Measurements from ENCODE around the gene TSPYL4. TPM values are rescaled to one million over a fixed set of nuclear protein-coding genes. Genes with fewer than 3 reads are reported as not detected.

TSPYL4 gene
- total and polyA plus RNA-seq, 2 donors: 15.1 to 16.1 TPM

DNA sequence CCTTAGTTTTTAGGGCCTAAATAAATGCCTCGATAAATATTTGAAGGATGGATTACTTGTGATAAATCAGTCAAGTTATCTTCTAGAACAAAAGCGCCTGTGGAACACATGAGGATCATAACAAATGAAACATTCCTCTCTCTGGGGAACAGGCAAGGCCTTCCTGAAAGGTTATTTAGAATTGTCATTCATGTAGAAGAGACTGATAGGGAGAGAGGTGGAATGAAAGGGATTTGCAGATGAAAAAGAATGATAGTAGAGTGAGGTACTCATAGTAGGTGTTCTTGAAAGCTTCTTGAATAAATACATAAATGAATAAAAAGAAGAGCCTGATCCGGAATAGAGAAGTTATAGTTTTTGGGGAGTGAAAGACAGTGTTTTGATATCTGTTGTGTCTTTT is 30.5 kb downstream of the TSPYL4 start:
- DNase-seq (ENCODE audit: low read depth in 6 of 9, low spot score in 9 of 9): no peak
- no peaks in the 10 kb centered on the region for H3K9me3 ChIP-seq (ENCODE audit: control insufficient read depth in 2 of 2, insufficient read depth in 1 of 2, low read length in 1 of 2)
- no peak overlapping the region for H3K27ac ChIP-seq (ENCODE audit: low read depth in 1 of 2, low read length in 1 of 2)
- no peak overlapping the region for H3K4me3 ChIP-seq (ENCODE audit: low read length in 2 of 2)
- no peaks in the 10 kb centered on the region for H3K4me1 ChIP-seq (ENCODE audit: control insufficient read depth in 2 of 2, insufficient read depth in 2 of 2, low read length in 2 of 2)
- H3K27me3 ChIP-seq (ENCODE audit: control insufficient read depth in 2 of 2, insufficient read depth in 1 of 2, low read length in 1 of 2): no peaks in the 10 kb centered on the region
- H3K36me3 ChIP-seq (ENCODE audit: control insufficient read depth in 2 of 2, insufficient read depth in 2 of 2, low read length in 1 of 2): no peaks in the 10 kb centered on the region
- 98% methylated on average over 3 of the region's 3 CpGs for WGBS

DNA sequence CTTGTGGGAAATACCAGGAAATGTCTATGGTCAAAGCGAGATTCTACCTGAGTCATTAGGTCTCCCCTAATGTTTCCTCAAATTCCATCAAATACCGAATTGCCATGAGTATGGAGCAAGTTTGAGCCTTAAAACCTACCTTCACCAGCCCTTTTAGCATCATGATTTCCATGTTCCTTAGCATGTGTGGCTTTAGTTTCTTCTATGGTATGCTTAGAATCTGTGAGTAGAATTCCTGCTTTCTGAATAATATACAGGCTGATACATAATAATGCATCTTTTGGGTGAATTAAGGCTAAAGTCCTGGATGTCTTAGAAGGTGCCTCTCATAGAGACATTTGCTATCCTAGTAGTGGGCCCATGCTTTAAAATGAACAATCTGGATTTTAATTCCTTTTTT is 32.0 kb downstream of the TSPYL4 start:
- H3K4me1 ChIP-seq (ENCODE audit: control insufficient read depth in 2 of 2, insufficient read depth in 2 of 2, low read length in 2 of 2): no peaks in the 10 kb centered on the region
- H3K9me3 ChIP-seq (ENCODE audit: control insufficient read depth in 2 of 2, insufficient read depth in 1 of 2, low read length in 1 of 2): no peaks in the 10 kb centered on the region
- no peak overlapping the region for H3K4me3 ChIP-seq (ENCODE audit: low read length in 2 of 2)
- H3K36me3 ChIP-seq (ENCODE audit: control insufficient read depth in 2 of 2, insufficient read depth in 2 of 2, low read length in 1 of 2): no peaks in the 10 kb centered on the region
- no peak overlapping the region for H3K27ac ChIP-seq (ENCODE audit: low read depth in 1 of 2, low read length in 1 of 2)
- DNase-seq (ENCODE audit: low read depth in 6 of 9, low spot score in 9 of 9): no peak
- no peaks in the 10 kb centered on the region for H3K27me3 ChIP-seq (ENCODE audit: control insufficient read depth in 2 of 2, insufficient read depth in 1 of 2, low read length in 1 of 2)
- WGBS: 98% methylated on average over 2 of the region's 2 CpGs

DNA sequence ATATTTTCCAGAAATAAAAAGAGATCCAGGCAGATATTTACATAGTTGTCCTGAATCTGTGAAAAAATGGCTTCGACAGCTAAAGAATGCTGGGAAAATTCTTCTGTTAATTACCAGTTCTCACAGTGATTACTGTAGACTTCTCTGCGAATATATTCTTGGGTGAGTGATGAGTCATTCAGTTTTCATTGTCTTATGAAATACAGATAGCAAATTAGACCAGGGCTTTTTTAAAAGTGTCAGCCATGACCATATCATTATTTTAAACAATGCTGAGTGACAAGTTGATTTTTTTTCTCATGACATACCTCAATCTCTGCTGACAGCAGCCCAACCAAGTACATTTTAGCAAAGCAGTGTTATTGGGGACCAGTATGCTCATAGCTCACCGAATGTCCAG is 32.8 kb downstream of the TSPYL4 start:
- no peaks in the 10 kb centered on the region for H3K4me1 ChIP-seq (ENCODE audit: control insufficient read depth in 2 of 2, insufficient read depth in 2 of 2, low read length in 2 of 2)
- 98% methylated on average over 3 of the region's 3 CpGs for WGBS

DNA sequence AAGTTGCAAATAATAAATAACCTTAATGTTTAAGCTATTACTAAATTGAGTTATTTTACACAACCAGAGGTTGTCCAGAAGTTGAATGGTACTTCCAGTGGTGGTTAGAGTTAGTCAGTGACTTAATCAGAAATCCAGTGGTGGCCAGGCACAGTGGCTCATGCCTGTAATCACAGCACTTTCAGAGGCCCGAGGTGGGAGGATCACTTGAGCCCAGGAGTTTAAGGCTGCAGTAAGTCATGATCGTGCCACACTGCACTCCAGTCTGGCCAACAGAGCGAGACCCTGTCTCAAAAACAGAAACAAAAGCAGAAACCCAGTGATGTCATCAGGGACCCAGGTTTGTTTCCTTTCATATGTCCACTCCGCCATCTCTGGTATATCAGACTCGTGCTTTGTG is 35.0 kb downstream of the TSPYL4 start:
- Histone ChIP-seq H3K27ac (ENCODE audit: low read depth in 1 of 2, low read length in 1 of 2) (no peak overlapping the region), H3K27me3 (ENCODE audit: control insufficient read depth in 2 of 2, insufficient read depth in 1 of 2, low read length in 1 of 2) (no peaks in the 10 kb centered on the region), H3K9me3 (ENCODE audit: control insufficient read depth in 2 of 2, insufficient read depth in 1 of 2, low read length in 1 of 2) (no peaks in the 10 kb centered on the region), H3K4me3 (ENCODE audit: low read length in 2 of 2) (no peak overlapping the region), H3K4me1 (ENCODE audit: control insufficient read depth in 2 of 2, insufficient read depth in 2 of 2, low read length in 2 of 2) (no peaks in the 10 kb centered on the region), H3K36me3 (ENCODE audit: control insufficient read depth in 2 of 2, insufficient read depth in 2 of 2, low read length in 1 of 2) (no peaks in the 10 kb centered on the region)
- WGBS: 88% methylated on average over 5 of the region's 5 CpGs
- DNase-seq (ENCODE audit: low read depth in 6 of 9, low spot score in 9 of 9): no peak

More for the DNA sequence above, 32.8 kb downstream of the TSPYL4 start:
- no peak for DNase-seq (ENCODE audit: low read depth in 6 of 9, low spot score in 9 of 9)
- no peak overlapping the region for H3K4me3 ChIP-seq (ENCODE audit: low read length in 2 of 2)
- H3K27me3 ChIP-seq (ENCODE audit: control insufficient read depth in 2 of 2, insufficient read depth in 1 of 2, low read length in 1 of 2): no peaks in the 10 kb centered on the region
- no peak overlapping the region for H3K27ac ChIP-seq (ENCODE audit: low read depth in 1 of 2, low read length in 1 of 2)
- H3K9me3 ChIP-seq (ENCODE audit: control insufficient read depth in 2 of 2, insufficient read depth in 1 of 2, low read length in 1 of 2): no peaks in the 10 kb centered on the region
- no peaks in the 10 kb centered on the region for H3K36me3 ChIP-seq (ENCODE audit: control insufficient read depth in 2 of 2, insufficient read depth in 2 of 2, low read length in 1 of 2)

DNA sequence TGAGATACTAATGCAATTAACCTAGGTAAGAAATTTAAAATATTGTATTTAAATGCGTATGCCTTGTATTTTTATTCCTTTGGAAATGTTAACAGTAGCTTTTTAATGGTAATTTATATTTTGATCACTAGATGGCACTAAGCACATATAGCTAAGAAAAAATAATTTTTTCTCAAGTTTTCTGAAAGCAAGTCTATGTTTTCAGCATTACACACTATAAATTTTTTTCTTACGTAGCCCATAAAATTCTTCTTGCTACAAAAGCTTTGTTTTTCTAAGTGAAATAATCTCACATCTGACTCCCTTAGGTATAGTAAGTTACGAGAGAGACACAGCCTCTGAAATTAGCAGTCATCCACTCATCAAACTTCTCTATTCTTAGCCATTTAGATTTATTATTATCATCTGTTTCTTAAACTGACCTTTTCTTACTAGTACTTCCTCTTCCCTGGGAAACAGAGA is 35.7 kb downstream of the TSPYL4 start:
- 81% methylated on average over 3 of the region's 3 CpGs for WGBS
- no peak overlapping the region for H3K27ac ChIP-seq (ENCODE audit: low read depth in 1 of 2, low read length in 1 of 2)
- peak in 3 of 9 donors; percentile 2 to 21 (median 2) for DNase-seq (ENCODE audit: low read depth in 6 of 9, low spot score in 9 of 9)
- no peaks in the 10 kb centered on the region for H3K36me3 ChIP-seq (ENCODE audit: control insufficient read depth in 2 of 2, insufficient read depth in 2 of 2, low read length in 1 of 2)
- no peaks in the 10 kb centered on the region for H3K9me3 ChIP-seq (ENCODE audit: control insufficient read depth in 2 of 2, insufficient read depth in 1 of 2, low read length in 1 of 2)
- no peaks in the 10 kb centered on the region for H3K4me1 ChIP-seq (ENCODE audit: control insufficient read depth in 2 of 2, insufficient read depth in 2 of 2, low read length in 2 of 2)
- no peaks in the 10 kb centered on the region for H3K27me3 ChIP-seq (ENCODE audit: control insufficient read depth in 2 of 2, insufficient read depth in 1 of 2, low read length in 1 of 2)
- no peak overlapping the region for H3K4me3 ChIP-seq (ENCODE audit: low read length in 2 of 2)

DNA sequence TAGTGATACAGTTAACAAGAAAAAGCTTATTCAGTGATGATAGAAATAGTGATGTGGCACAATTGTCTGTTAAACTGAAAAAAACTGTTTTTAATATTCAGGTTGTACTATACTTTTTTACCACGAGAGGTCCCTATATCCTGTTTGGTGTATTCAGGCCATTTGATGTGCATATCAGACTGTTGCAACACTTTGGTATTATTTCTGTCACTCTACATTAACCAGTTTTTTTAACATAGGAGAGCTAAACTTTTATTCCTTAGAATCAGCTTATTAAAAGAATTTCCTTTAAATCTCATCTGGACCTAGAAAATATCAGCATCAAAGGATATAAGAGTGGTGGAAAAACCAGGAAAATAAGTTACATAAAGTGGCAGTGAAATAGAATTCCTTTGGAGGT is 36.8 kb downstream of the TSPYL4 start:
- no peak overlapping the region for H3K27ac ChIP-seq (ENCODE audit: low read depth in 1 of 2, low read length in 1 of 2)
- H3K36me3 ChIP-seq (ENCODE audit: control insufficient read depth in 2 of 2, insufficient read depth in 2 of 2, low read length in 1 of 2): no peaks in the 10 kb centered on the region
- DNase-seq (ENCODE audit: low read depth in 6 of 9, low spot score in 9 of 9): peak in 8 of 9 donors; percentile 14 to 58 (median 24)
- no peaks in the 10 kb centered on the region for H3K27me3 ChIP-seq (ENCODE audit: control insufficient read depth in 2 of 2, insufficient read depth in 1 of 2, low read length in 1 of 2)
- no peaks in the 10 kb centered on the region for H3K4me1 ChIP-seq (ENCODE audit: control insufficient read depth in 2 of 2, insufficient read depth in 2 of 2, low read length in 2 of 2)
- H3K4me3 ChIP-seq (ENCODE audit: low read length in 2 of 2): no peak overlapping the region
- WGBS: 9% methylated on average over 1 of the region's 1 CpG
- no peaks in the 10 kb centered on the region for H3K9me3 ChIP-seq (ENCODE audit: control insufficient read depth in 2 of 2, insufficient read depth in 1 of 2, low read length in 1 of 2)

- 96% methylated on average over 5 of the region's 5 CpGs for WGBS
- H3K27me3 ChIP-seq (ENCODE audit: control insufficient read depth in 2 of 2, insufficient read depth in 1 of 2, low read length in 1 of 2): no peaks in the 10 kb centered on the region
- H3K27ac ChIP-seq (ENCODE audit: low read depth in 1 of 2, low read length in 1 of 2): no peak overlapping the region
- H3K4me1 ChIP-seq (ENCODE audit: control insufficient read depth in 2 of 2, insufficient read depth in 2 of 2, low read length in 2 of 2): no peaks in the 10 kb centered on the region
- DNase-seq (ENCODE audit: low read depth in 6 of 9, low spot score in 9 of 9): no peak
- no peaks in the 10 kb centered on the region for H3K9me3 ChIP-seq (ENCODE audit: control insufficient read depth in 2 of 2, insufficient read depth in 1 of 2, low read length in 1 of 2)
- no peaks in the 10 kb centered on the region for H3K36me3 ChIP-seq (ENCODE audit: control insufficient read depth in 2 of 2, insufficient read depth in 2 of 2, low read length in 1 of 2)
- H3K4me3 ChIP-seq (ENCODE audit: low read length in 2 of 2): no peak overlapping the region
Observed at GRCh38 chr6:116215414-116215813, 38.5 kb downstream of the TSPYL4 start.

- Histone ChIP-seq H3K36me3 (ENCODE audit: control insufficient read depth in 2 of 2, insufficient read depth in 2 of 2, low read length in 1 of 2) (no peaks in the 10 kb centered on the region), H3K9me3 (ENCODE audit: control insufficient read depth in 2 of 2, insufficient read depth in 1 of 2, low read length in 1 of 2) (no peaks in the 10 kb centered on the region), H3K27me3 (ENCODE audit: control insufficient read depth in 2 of 2, insufficient read depth in 1 of 2, low read length in 1 of 2) (no peaks in the 10 kb centered on the region), H3K4me1 (ENCODE audit: control insufficient read depth in 2 of 2, insufficient read depth in 2 of 2, low read length in 2 of 2) (no peaks in the 10 kb centered on the region), H3K27ac (ENCODE audit: low read depth in 1 of 2, low read length in 1 of 2) (no peak overlapping the region), H3K4me3 (ENCODE audit: low read length in 2 of 2) (no peak overlapping the region)
- 98% methylated on average over 1 of the region's 1 CpG for WGBS
- DNase-seq (ENCODE audit: low read depth in 6 of 9, low spot score in 9 of 9): no peak
Observed at GRCh38 chr6:116214681-116215080, 39.2 kb downstream of the TSPYL4 start.

GRCh38 chr6:116210750-116211425 is 43.0 kb downstream of the TSPYL4 start:
- Histone ChIP-seq H3K4me1 (ENCODE audit: control insufficient read depth in 2 of 2, insufficient read depth in 2 of 2, low read length in 2 of 2) (no peaks in the 10 kb centered on the region), H3K9me3 (ENCODE audit: control insufficient read depth in 2 of 2, insufficient read depth in 1 of 2, low read length in 1 of 2) (no peaks in the 10 kb centered on the region), H3K27ac (ENCODE audit: low read depth in 1 of 2, low read length in 1 of 2) (no peak overlapping the region), H3K4me3 (ENCODE audit: low read length in 2 of 2) (no peak overlapping the region), H3K36me3 (ENCODE audit: control insufficient read depth in 2 of 2, insufficient read depth in 2 of 2, low read length in 1 of 2) (no peaks in the 10 kb centered on the region), H3K27me3 (ENCODE audit: control insufficient read depth in 2 of 2, insufficient read depth in 1 of 2, low read length in 1 of 2) (no peaks in the 10 kb centered on the region)
- 80% methylated on average over 3 of the region's 3 CpGs for WGBS
- no peak for DNase-seq (ENCODE audit: low read depth in 6 of 9, low spot score in 9 of 9)
